GM19467 (cell line): Measurements from ENCODE around the gene COBL.

Experiments used
- ATAC-seq: cut with Tn5 transposase; IDR thresholded peaks from one replicate; pipeline ENCODE4 v1.9.1; 2021; ENCODE audit warnings: mild to moderate bottlenecking, moderate library complexity; ENCODE audit not compliant: unreplicated experiment

Gene COBL

GRCh38 chr7:51316666-51317581 lies at the start of gene COBL:
COBL (minus strand) TSS chr7:51316809; CDS start chr7:51316633, 176 bp downstream.
- ATAC-seq, result no peak

GRCh38 chr7:51366172-51366728 lies 49.6 kb upstream of the COBL start:
- no peak for ATAC-seq

- ATAC-seq, result no peak
These were observed 41.2 kb upstream of the COBL start for GRCh38 chr7:51357821-51358220.

GRCh38 chr7:51356849-51357516 lies 40.4 kb upstream of the COBL start:
- ATAC-seq, result no peak

- ATAC-seq, result no peak
These were observed 38.3 kb upstream of the COBL start for GRCh38 chr7:51354897-51355296.

- ATAC-seq, result no peak
These were observed 37.8 kb upstream of the COBL start for GRCh38 chr7:51354434-51354833.

- ATAC-seq, result no peak
These were observed 35.8 kb upstream of the COBL start for GRCh38 chr7:51352174-51353100.

GRCh38 chr7:51351661-51352060 lies 35.1 kb upstream of the COBL start:
- no peak for ATAC-seq

GRCh38 chr7:51350546-51350896 lies 33.9 kb upstream of the COBL start:
- ATAC-seq, result no peak

GRCh38 chr7:51349820-51350545 lies 33.4 kb upstream of the COBL start:
- no peak for ATAC-seq

- no peak for ATAC-seq
These were observed 29.5 kb upstream of the COBL start for GRCh38 chr7:51346126-51346525.

- ATAC-seq, result no peak
These were observed 28.0 kb upstream of the COBL start for GRCh38 chr7:51344406-51345138.

GRCh38 chr7:51340936-51341335 lies 24.3 kb upstream of the COBL start:
- ATAC-seq, result no peak

GRCh38 chr7:51340029-51340838 lies 23.6 kb upstream of the COBL start:
- no peak for ATAC-seq

GRCh38 chr7:51335057-51335456 lies 18.4 kb upstream of the COBL start:
- no peak for ATAC-seq

GRCh38 chr7:51329696-51330263 lies 13.2 kb upstream of the COBL start:
- no peak for ATAC-seq

- no peak for ATAC-seq
These were observed 11.8 kb upstream of the COBL start for GRCh38 chr7:51328351-51328801.

- no peak for ATAC-seq
These were observed 10.7 kb upstream of the COBL start for GRCh38 chr7:51327287-51327717.
